ENCODE data around the gene LRBA.

GRCh38 chr4:150421612-150422011 is 593.5 kb downstream of the LRBA start:
- TF ChIP-seq CTCF (IDR thresholded peaks at IDR 0.05) (no peak), NR1H2 (CRISPR knock-in tag; IDR thresholded peaks at IDR 0.05) (no peak), ZNF423 (CRISPR knock-in tag; IDR thresholded peaks at IDR 0.05) (no peak), NFE2L1 (CRISPR knock-in tag; IDR thresholded peaks at IDR 0.05) (no peak), MLX (CRISPR knock-in tag; IDR thresholded peaks at IDR 0.05) (no peak), NR2C2 (CRISPR knock-in tag; IDR thresholded peaks at IDR 0.05) (no peak), CREB1 (CRISPR knock-in tag; IDR thresholded peaks at IDR 0.05) (no peak)
- TF ChIP-seq, protein P1, sequence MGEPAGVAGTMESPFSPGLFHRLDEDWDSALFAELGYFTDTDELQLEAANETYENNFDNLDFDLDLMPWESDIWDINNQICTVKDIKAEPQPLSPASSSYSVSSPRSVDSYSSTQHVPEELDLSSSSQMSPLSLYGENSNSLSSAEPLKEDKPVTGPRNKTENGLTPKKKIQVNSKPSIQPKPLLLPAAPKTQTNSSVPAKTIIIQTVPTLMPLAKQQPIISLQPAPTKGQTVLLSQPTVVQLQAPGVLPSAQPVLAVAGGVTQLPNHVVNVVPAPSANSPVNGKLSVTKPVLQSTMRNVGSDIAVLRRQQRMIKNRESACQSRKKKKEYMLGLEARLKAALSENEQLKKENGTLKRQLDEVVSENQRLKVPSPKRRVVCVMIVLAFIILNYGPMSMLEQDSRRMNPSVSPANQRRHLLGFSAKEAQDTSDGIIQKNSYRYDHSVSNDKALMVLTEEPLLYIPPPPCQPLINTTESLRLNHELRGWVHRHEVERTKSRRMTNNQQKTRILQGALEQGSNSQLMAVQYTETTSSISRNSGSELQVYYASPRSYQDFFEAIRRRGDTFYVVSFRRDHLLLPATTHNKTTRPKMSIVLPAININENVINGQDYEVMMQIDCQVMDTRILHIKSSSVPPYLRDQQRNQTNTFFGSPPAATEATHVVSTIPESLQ (CRISPR knock-in tag; IDR thresholded peaks at IDR 0.05) = no peak
